Stomach (tissue), 9 donors: ENCODE data around the gene FATE1. TPM values are rescaled to one million over a fixed set of nuclear protein-coding genes. Genes with fewer than 3 reads are reported as not detected.

ENCODE experiments used
- DNase-seq, 2 donors: peaks; one replicate each; pipeline versions ENCODE4 v3.0.0 to v3.0.0-alpha.2; 2013 to 2019
- H3K27ac ChIP-seq, 5 donors: fragments of 200-600 bp in 4 of 5; sonication (generic) in 4 of 5; one replicate each; pipeline ENCODE4 v1.5.1; 2013 to 2019; ENCODE audit warnings: mild to moderate bottlenecking in 1 of 5, moderate library complexity in 1 of 5
- H3K27me3 ChIP-seq, 3 donors: fragments of 200-600 bp; sonication (generic); one replicate each; pipeline ENCODE4 v1.5.1; 2017 to 2019; ENCODE audit warnings: mixed run types in 1 of 3
- H3K36me3 ChIP-seq, 4 donors: fragments of 200-600 bp; sonication (generic); 1 replicate in 3 of 4; 2 replicates in 1 of 4; pipeline ENCODE4 v1.5.1; 2016 to 2019
- H3K4me1 ChIP-seq, 4 donors: fragments of 200-600 bp; sonication (generic); one replicate each; pipeline ENCODE4 v1.5.1; 2016 to 2019
- H3K4me3 ChIP-seq, 4 donors: fragments of 200-600 bp; sonication (generic) in 3 of 4; one replicate each; pipeline ENCODE4 v1.5.1; 2016 to 2019; ENCODE audit warnings: mild to moderate bottlenecking in 1 of 4
- H3K9me3 ChIP-seq, 4 donors: fragments of 200-600 bp; sonication (generic); one replicate each; pipeline ENCODE4 v1.5.1; 2016 to 2019
- CTCF ChIP-seq, 7 experiments: fragments of 450-650 bp in 4 of 7; fragments of 200-600 bp in 3 of 7; sonication (generic) in 3 of 7; IDR thresholded peaks; one replicate each; pipeline ENCODE4 v1.5.1; 2016 to 2019; ENCODE audit warnings: antibody characterized with exemption in 7 of 7, control low read depth in 2 of 7, mild to moderate bottlenecking in 1 of 7
- EP300 ChIP-seq: sonication (generic); formaldehyde crosslinking; IDR thresholded peaks from one replicate; pipeline ENCODE4 v1.6.1; 2017; ENCODE audit warnings: antibody characterized with exemption
- POLR2A ChIP-seq, 4 donors: fragments of 450-650 bp; IDR thresholded peaks; one replicate each; pipeline ENCODE4 v1.6.1; 2016; ENCODE audit warnings: antibody characterized with exemption in 4 of 4, control low read depth in 2 of 4, mild to moderate bottlenecking in 1 of 4, moderate library complexity in 1 of 4
- POLR2AphosphoS5 ChIP-seq, 3 donors: sonication (generic); formaldehyde crosslinking; IDR thresholded peaks; one replicate each; pipeline ENCODE4 v1.6.1; 2016; ENCODE audit warnings: antibody characterized with exemption in 3 of 3
- WGBS, 5 donors: extraction: QIAGEN DNeasy Blood & Tissue Kit in 3 of 5; methylation state at CpG; one replicate each; pipeline versions ENCODE4 v1.1.5 to v1.1.7; 2013 to 2018; 5-methylcytosine and 5-hydroxymethylcytosine counted together
- intact Hi-C: fragments of 100-400 bp; cut with DNase I; formaldehyde crosslinking; loops from one replicate; pipeline ENCODE4 v1.15.1; 2023; ENCODE audit warnings: low total_unique reads
- polyA plus RNA-seq, 3 donors: library from polyadenylated mRNA; stranded (reverse); fragments of 200-250 nt; gene quantifications; one replicate each; pipeline ENCODE4 v1.2.3, GENCODE V29; 2013
- total RNA-seq, 5 donors: library from RNA; depleted of rRNA; stranded (reverse); fragments of >200 nt; gene quantifications; one replicate each; pipeline versions ENCODE4 v1.1.0 to v1.2.3, GENCODE V29; 2014 to 2016
- donor health status: healthy with polysubstance abuse.
- donor health status: Bipolar disorder and iron deficiency.
- donor health status: healthy.

The FATE1 gene
- total and polyA plus RNA-seq, 8 donors: 0.31 TPM; not detected in 7

DNA sequence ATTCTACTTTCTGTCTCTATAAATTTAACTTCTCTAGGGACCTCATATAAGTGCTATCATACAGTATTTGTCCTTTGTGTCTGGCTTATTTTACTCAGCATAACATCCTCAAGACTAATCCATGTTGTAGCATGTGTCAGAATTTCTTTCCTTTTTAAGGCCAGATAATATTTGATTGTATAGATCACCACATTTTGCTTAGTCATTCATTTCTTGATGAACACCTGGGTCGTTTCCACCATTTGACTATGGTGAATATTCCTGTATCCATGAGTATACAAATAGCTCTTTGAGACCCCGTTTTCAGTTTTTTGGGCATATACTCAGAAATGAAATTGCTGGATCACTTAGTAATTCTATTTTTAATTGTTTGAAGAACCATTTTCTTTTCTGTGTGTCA is 30.7 kb downstream of the FATE1 start:
- Histone ChIP-seq H3K27me3 (peaks cover 0 to 13% (median 0%) of the 10 kb centered on the region in 3 donors), H3K4me1 (no peaks in the 10 kb centered on the region), H3K4me3 (no peak overlapping the region), H3K27ac (no peak overlapping the region), H3K9me3 (no peaks in the 10 kb centered on the region), H3K36me3 (no peaks in the 10 kb centered on the region)
- TF ChIP-seq POLR2AphosphoS5 (IDR thresholded peaks at IDR 0.05): no peak
- TF ChIP-seq EP300: no peak
- TF ChIP-seq CTCF (IDR thresholded peaks at IDR 0.05): no peak
- TF ChIP-seq POLR2A (IDR thresholded peaks at IDR 0.05): no peak
- intact Hi-C loops: no loop called here
- 49 to 75% (median 66%) methylated on average over 2 of the region's 2 CpGs for WGBS, 5 donors
- no peak for DNase-seq

DNA sequence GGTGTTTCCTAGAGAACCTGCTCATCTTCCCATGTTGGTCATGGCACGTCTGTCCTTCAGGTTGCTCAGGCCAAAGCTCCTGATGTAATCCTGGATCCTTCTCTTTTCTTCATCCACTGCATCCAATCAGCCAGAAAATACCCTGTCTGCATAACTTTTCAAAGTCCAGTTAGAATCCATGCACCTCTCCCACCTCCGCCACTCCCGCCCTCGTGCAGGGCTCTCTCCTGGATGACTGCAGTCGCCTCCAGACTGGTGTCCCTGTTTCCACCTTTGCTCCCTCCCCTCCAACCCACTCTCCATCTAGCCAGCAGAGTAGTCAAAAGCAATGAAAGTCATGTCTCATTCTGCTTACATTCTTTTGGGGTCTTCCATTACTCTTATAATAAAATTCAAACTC is 34.7 kb downstream of the FATE1 start:
- DNase-seq: no peak
- H3K4me3 ChIP-seq: no peak overlapping the region
- 84 to 93% (median 92%) methylated on average over 5 of the region's 5 CpGs for whole genome bisulfite sequencing, 5 donors
- TF ChIP-seq POLR2AphosphoS5 (IDR thresholded peaks at IDR 0.05) (no peak), EP300 (no peak), POLR2A (IDR thresholded peaks at IDR 0.05) (no peak), CTCF (IDR thresholded peaks at IDR 0.05) (no peak)
- H3K9me3 ChIP-seq: no peaks in the 10 kb centered on the region
- no peak overlapping the region for H3K27ac ChIP-seq
- intact Hi-C loops: loop anchor here (10.0 kb wide), 1 partner anchor 884 kb away; the partner anchor contains the start of gene GABRQ
- H3K27me3 ChIP-seq: peaks cover 0 to 16% (median 0%) of the 10 kb centered on the region in 3 donors
- no peaks in the 10 kb centered on the region for H3K36me3 ChIP-seq
- peaks cover 0 to 8% (median 0%) of the 10 kb centered on the region in 4 donors for H3K4me1 ChIP-seq

GRCh38 chrX:151752847-151753246 is 37.0 kb downstream of the FATE1 start:
- Histone ChIP-seq H3K27me3 (peaks cover 0 to 18% (median 0%) of the 10 kb centered on the region in 3 donors), H3K9me3 (no peaks in the 10 kb centered on the region), H3K4me3 (no peak overlapping the region), H3K27ac (no peak overlapping the region), H3K4me1 (peaks cover 0 to 8% (median 0%) of the 10 kb centered on the region in 4 donors), H3K36me3 (no peaks in the 10 kb centered on the region)
- DNase-seq: no peak
- WGBS, 5 donors: 63 to 80% (median 73%) methylated on average over 5 of the region's 5 CpGs
- TF ChIP-seq EP300: no peak
- TF ChIP-seq CTCF (IDR thresholded peaks at IDR 0.05): no peak
- no peak for TF ChIP-seq POLR2A (IDR thresholded peaks at IDR 0.05)
- no peak for TF ChIP-seq POLR2AphosphoS5 (IDR thresholded peaks at IDR 0.05)
- intact Hi-C loops: loop anchor here (10.0 kb wide), 1 partner anchor 882 kb away; the partner anchor contains the start of gene GABRQ

GRCh38 chrX:151753313-151754046 is 37.6 kb downstream of the FATE1 start:
- intact Hi-C loops: loop anchor here (10.0 kb wide), 1 partner anchor 881 kb away; the partner anchor contains the start of gene GABRQ
- Histone ChIP-seq H3K4me3 (no peak overlapping the region), H3K36me3 (no peaks in the 10 kb centered on the region), H3K27me3 (peaks cover 0 to 17% (median 0%) of the 10 kb centered on the region in 3 donors), H3K4me1 (peaks cover 0 to 8% (median 0%) of the 10 kb centered on the region in 4 donors), H3K9me3 (no peaks in the 10 kb centered on the region), H3K27ac (no peak overlapping the region)
- 11 to 33% (median 17%) methylated on average over 2 to 22 of the region's 22 CpGs for WGBS, 5 donors
- DNase-seq: peak; percentile 35 to 76
- TF ChIP-seq POLR2AphosphoS5 (IDR thresholded peaks at IDR 0.05) (no peak), POLR2A (IDR thresholded peaks at IDR 0.05) (no peak), CTCF (IDR thresholded peaks at IDR 0.05) (peak in 5 of 7 experiments; percentile 56 to 70 (median 64)), EP300 (no peak)
